GM12892 (cell line): ENCODE data around the gene ZNF443.

ENCODE experiments used
- POLR2AphosphoS5 ChIP-seq: IDR thresholded peaks from 2 replicates; pipeline ENCODE4 v1.6.1; 2011; ENCODE audit warnings: low read depth, low read length, control low read depth
- TAF1 ChIP-seq: IDR thresholded peaks from 2 replicates; pipeline ENCODE4 v1.6.1; 2011; ENCODE audit warnings: low read depth, mild to moderate bottlenecking, control low read depth, low read length, borderline replicate concordance

DNA sequence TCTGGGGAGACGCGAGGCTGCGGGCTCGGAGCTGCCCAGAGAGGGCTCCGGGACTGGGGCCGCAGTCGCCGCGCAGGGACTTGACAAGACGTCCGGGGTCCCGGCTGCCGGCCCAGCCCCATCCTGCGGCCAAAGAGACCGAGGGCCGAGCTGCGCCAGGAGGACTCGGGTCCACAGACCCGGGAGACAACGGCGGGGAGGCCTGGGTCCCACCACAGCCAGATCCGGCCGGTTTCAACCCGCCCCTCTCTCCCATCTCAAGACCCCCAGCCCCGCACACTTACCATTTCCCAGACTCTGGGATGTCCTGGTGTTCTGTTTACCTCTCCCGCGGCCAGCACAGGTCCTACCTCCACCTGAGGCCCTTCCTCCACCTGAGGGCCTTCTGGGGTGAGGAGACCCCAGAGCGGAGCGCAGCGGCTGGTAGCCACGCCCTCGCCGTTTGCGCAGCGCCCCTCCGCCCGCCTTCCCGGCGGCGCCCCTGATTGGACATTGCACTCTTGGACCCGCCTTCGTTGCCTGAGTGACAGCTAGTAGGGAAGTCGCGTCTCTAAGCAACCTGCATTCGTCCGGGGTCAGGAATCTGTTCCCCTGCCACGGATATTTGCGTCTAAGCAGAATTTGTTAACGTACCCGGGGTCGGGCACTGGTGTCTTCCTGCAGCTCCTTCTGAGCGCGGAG, 43.7 kb upstream of the ZNF443 start, which contains the start of gene ZNF709:
- 0 out of 2 replicates have a peak, but pooled peaks have one; percentile 34 for TF ChIP-seq TAF1
- TF ChIP-seq POLR2AphosphoS5 = 0 out of 2 replicates have a peak, but pooled peaks have one; percentile 41
